WTC11 (cell line): ENCODE measurements around the gene PCSK1N. TPM values are rescaled to one million over a fixed set of nuclear protein-coding genes. Genes with fewer than 3 reads are reported as not detected.

Experiments
- ATAC-seq: fragments of 200-7000 bp; cut with Tn5 transposase; 2 replicates; pipeline ENCODE4 v1.10.0; 2021; ENCODE audit warnings: mild to moderate bottlenecking, moderate library complexity
- CTCF ChIA-PET: fragments of 300-600 bp; sonication (Branson Sonifier 250); formaldehyde crosslinking; loops from one replicate; lab custom pipeline; 2021; ENCODE audit warnings: antibody characterized with exemption; lab: Charles Lee
- POLR2A ChIA-PET: fragments of 350-600 bp; sonication (Branson Sonifier 250); formaldehyde crosslinking; loops from one replicate; lab custom pipeline; 2021; ENCODE audit warnings: antibody characterized with exemption; lab: Charles Lee
- DNase-seq: peaks from one replicate; pipeline ENCODE4 v3.0.0; 2021; ENCODE audit warnings: low spot score
- H3K27ac Mint-ChIP-seq: 2 replicates; pipeline ENCODE4 v1.8.0; 2021; ENCODE audit warnings: mixed read lengths
- H3K27me3 Mint-ChIP-seq: 2 replicates; pipeline ENCODE4 v1.8.0; 2021; ENCODE audit warnings: low read depth, mild to moderate bottlenecking, moderate library complexity, mixed read lengths
- H3K36me3 Mint-ChIP-seq: 2 replicates; pipeline ENCODE4 v1.8.0; 2021; ENCODE audit warnings: mixed read lengths
- H3K4me1 Mint-ChIP-seq: 2 replicates; pipeline ENCODE4 v1.8.0; 2022; ENCODE audit warnings: mixed read lengths
- H3K4me3 Mint-ChIP-seq: 2 replicates; pipeline ENCODE4 v1.8.0; 2021; ENCODE audit warnings: mild to moderate bottlenecking, moderate library complexity, mixed read lengths
- H3K9me3 Mint-ChIP-seq: 2 replicates; pipeline ENCODE4 v1.8.0; 2021; ENCODE audit warnings: mixed read lengths
- ATF6 ChIP-seq: sonication (generic); formaldehyde crosslinking; IDR thresholded peaks from 2 replicates; pipeline ENCODE4 v1.8.1; 2023; ENCODE audit warnings: mild to moderate bottlenecking, missing genetic modification reagents
- CBFB ChIP-seq: sonication (generic); formaldehyde crosslinking; IDR thresholded peaks from 2 replicates; pipeline ENCODE4 v1.8.1; 2022; ENCODE audit warnings: mild to moderate bottlenecking, low read depth, missing genetic modification reagents
- CTCF ChIP-seq: fragments of 200-600 bp; IDR thresholded peaks from 2 replicates; pipeline ENCODE4 v1.8.0; 2022; ENCODE audit warnings: antibody characterized with exemption
- IRF2 ChIP-seq: sonication (generic); formaldehyde crosslinking; IDR thresholded peaks from 2 replicates; pipeline ENCODE4 v1.8.0; 2022; ENCODE audit warnings: low read depth, missing genetic modification reagents, borderline replicate concordance
- JUN ChIP-seq: sonication (generic); formaldehyde crosslinking; IDR thresholded peaks from 2 replicates; pipeline ENCODE4 v1.8.0; 2023; ENCODE audit warnings: mild to moderate bottlenecking, missing genetic modification reagents
- MXD4 ChIP-seq: fragments of 250-450 bp; sonication (Bioruptor Pico); IDR thresholded peaks from 2 replicates; pipeline ENCODE4 v1.8.0; 2021; ENCODE audit warnings: mild to moderate bottlenecking, moderate library complexity, borderline replicate concordance
- TP53 ChIP-seq: sonication (generic); formaldehyde crosslinking; IDR thresholded peaks from 2 replicates; pipeline ENCODE4 v1.8.1; 2023; ENCODE audit warnings: mild to moderate bottlenecking, missing genetic modification reagents
- USF1 ChIP-seq: sonication (generic); formaldehyde crosslinking; IDR thresholded peaks from 2 replicates; pipeline ENCODE4 v1.8.0; 2022; ENCODE audit warnings: mild to moderate bottlenecking, missing genetic modification reagents
- ZBTB43 ChIP-seq: sonication (generic); formaldehyde crosslinking; IDR thresholded peaks from 2 replicates; pipeline ENCODE4 v1.8.1; 2023; ENCODE audit warnings: mild to moderate bottlenecking, missing genetic modification reagents
- ZNF425 ChIP-seq: fragments of 250-450 bp; sonication (Bioruptor Pico); conservative IDR thresholded peaks from 2 replicates; pipeline ENCODE4 v1.9.0; 2021; ENCODE audit warnings: mild to moderate bottlenecking
- ZNF512 ChIP-seq: sonication (generic); formaldehyde crosslinking; IDR thresholded peaks from 2 replicates; pipeline ENCODE4 v1.8.1; 2022; ENCODE audit warnings: missing genetic modification reagents, borderline replicate concordance
- total RNA-seq: library from RNA; stranded (reverse); gene quantifications from 3 replicates; pipeline ENCODE4 v1.2.3, GENCODE V29; 2021

PCSK1N gene
- total RNA-seq, 1 experiment from 2014 or later: 7.5 TPM

- Mint-ChIP-seq H3K36me3 (no peaks in the 10 kb centered on the region), H3K4me1 (no peaks in the 10 kb centered on the region), H3K27ac (no peak overlapping the region), H3K4me3 (no peak overlapping the region), H3K27me3 (peaks cover 15% of the 10 kb centered on the region), H3K9me3 (no peaks in the 10 kb centered on the region)
- POLR2A ChIA-PET: no interaction called here
- CTCF ChIA-PET: no interaction called here
- TF ChIP-seq ZNF425 (no peak), USF1 (CRISPR knock-in tag) (no peak), MXD4 (CRISPR knock-in tag) (no peak), CBFB (CRISPR knock-in tag) (no peak), CTCF (no peak), JUN (CRISPR knock-in tag) (no peak), IRF2 (CRISPR knock-in tag) (no peak), ZBTB43 (CRISPR knock-in tag) (no peak), TP53 (CRISPR knock-in tag) (no peak)
- ATAC-seq (no peak), DNase-seq (no peak)
Observed at GRCh38 chrX:48789366-48790220, 45.8 kb downstream of the PCSK1N start.

GRCh38 chrX:48787505-48788443 is 47.6 kb downstream of the PCSK1N start:
- Mint-ChIP-seq H3K4me3 (no peak overlapping the region), H3K9me3 (no peaks in the 10 kb centered on the region)
- TF ChIP-seq ZNF512 (CRISPR knock-in tag): no peak
- TF ChIP-seq ATF6: no peak
- no peak for TF ChIP-seq CBFB (CRISPR knock-in tag)

More at GRCh38 chrX:48787505-48788443, 47.6 kb downstream of the PCSK1N start:
- CTCF ChIA-PET: no interaction called here
- POLR2A ChIA-PET: no interaction called here
- Mint-ChIP-seq H3K27ac (no peak overlapping the region), H3K27me3 (peaks cover 15% of the 10 kb centered on the region), H3K36me3 (no peaks in the 10 kb centered on the region), H3K4me1 (no peaks in the 10 kb centered on the region)
- DNase-seq (no peak), ATAC-seq (no peak)
